H1 (cell line): Measurements from ENCODE around the gene DES. TPM values are rescaled to one million over a fixed set of nuclear protein-coding genes. Genes with fewer than 3 reads are reported as not detected.

ENCODE experiments used
- CTCF ChIA-PET: fragments of 300-600 bp; sonication (Branson Sonifier 250); formaldehyde crosslinking; loops from one replicate; lab custom pipeline; 2021; ENCODE audit not compliant: partially characterized antibody; lab: Charles Lee
- POLR2A ChIA-PET: fragments of 300-600 bp; sonication (Branson Sonifier 250); formaldehyde crosslinking; loops from one replicate; lab custom pipeline; 2021; ENCODE audit warnings: inconsistent platforms; ENCODE audit not compliant: partially characterized antibody; lab: Charles Lee
- DNase-seq, 2 experiments: peaks; one replicate each; pipeline versions ENCODE4 v3.0.0 to v3.0.0-alpha.2; 2010 to 2022; ENCODE audit warnings: low spot score in 2 of 2, low read depth in 1 of 2, mixed read lengths in 1 of 2
- FAIRE-seq: peaks from 2 replicates; lab custom pipeline; 2011; peaks lifted over from hg19 to GRCh38; lab: Jason Lieb, UNC
- H2AFZ ChIP-seq: 2 replicates; pipeline ENCODE4 v1.8.1; 2012; ENCODE audit warnings: low read length, inconsistent platforms
- H2AK5ac ChIP-seq: 2 replicates; pipeline ENCODE4 v1.6.1; 2013; ENCODE audit warnings: low read depth, low read length
- H2BK120ac ChIP-seq: replicated peaks from 2 replicates; pipeline ENCODE3; 2013; ENCODE audit warnings: low read depth, low read length, inconsistent platforms
- H2BK12ac ChIP-seq: 2 replicates; pipeline ENCODE4 v1.6.1; 2013; ENCODE audit warnings: low read depth, low read length
- H2BK15ac ChIP-seq: 2 replicates; pipeline ENCODE4 v1.6.1; 2013; ENCODE audit warnings: low read length
- H2BK20ac ChIP-seq: 2 replicates; pipeline ENCODE4 v1.6.1; 2013; ENCODE audit warnings: low read length
- H2BK5ac ChIP-seq: 2 replicates; pipeline ENCODE4 v1.6.1; 2013; ENCODE audit warnings: low read depth, low read length
- H3K14ac ChIP-seq: 2 replicates; pipeline ENCODE4 v1.6.1; 2013; ENCODE audit warnings: inconsistent platforms; ENCODE audit not compliant: insufficient read length
- H3K18ac ChIP-seq: 2 replicates; pipeline ENCODE4 v1.6.1; 2013; ENCODE audit warnings: low read length; ENCODE audit errors: extremely low read depth
- H3K23ac ChIP-seq: 2 replicates; pipeline ENCODE4 v1.6.1; 2013; ENCODE audit warnings: inconsistent platforms; ENCODE audit not compliant: insufficient read length
- H3K23me2 ChIP-seq: 2 replicates; pipeline ENCODE4 v1.6.1; 2013; ENCODE audit warnings: low read depth, low read length
- H3K27ac ChIP-seq: 2 replicates; pipeline ENCODE4 v1.6.1; 2011; ENCODE audit warnings: low read depth, low read length, inconsistent platforms
- H3K27me3 ChIP-seq, 4 experiments: replicated peaks in 1 of 4; 1 replicate in 1 of 4; 2 replicates in 3 of 4; pipeline versions ENCODE4 v1.6.1 to v1.8.1; 2011 to 2013; ENCODE audit warnings: low read length in 3 of 4, mild to moderate bottlenecking in 3 of 4, inconsistent platforms in 2 of 4, mixed read lengths in 2 of 4, moderate library complexity in 1 of 4; ENCODE audit not compliant: control insufficient read depth in 3 of 4, insufficient read depth in 3 of 4; ENCODE audit errors: extremely low read depth in 1 of 4
- H3K36me3 ChIP-seq, 4 experiments: 2 replicates each; pipeline versions ENCODE4 v1.6.1 to v1.8.1; 2011 to 2013; ENCODE audit warnings: mild to moderate bottlenecking in 4 of 4, low read length in 3 of 4, moderate library complexity in 2 of 4, control low read depth in 1 of 4, inconsistent platforms in 1 of 4; ENCODE audit not compliant: insufficient read depth in 4 of 4, control insufficient read depth in 2 of 4
- H3K4ac ChIP-seq: replicated peaks from 2 replicates; pipeline ENCODE3; 2013; ENCODE audit warnings: low read length, low read depth, mixed read lengths, inconsistent platforms; ENCODE audit not compliant: insufficient read length
- H3K4me1 ChIP-seq, 4 experiments: replicated peaks in 1 of 4; 1 replicate in 1 of 4; 2 replicates in 3 of 4; pipeline versions ENCODE4 v1.6.1 to v1.8.1; 2011 to 2013; ENCODE audit warnings: low read length in 3 of 4, inconsistent platforms in 2 of 4, mixed read lengths in 1 of 4; ENCODE audit not compliant: insufficient read depth in 4 of 4, control insufficient read depth in 3 of 4
- H3K4me2 ChIP-seq, 2 experiments: 2 replicates each; pipeline versions ENCODE4 v1.6.1 to v1.8.1; 2011 to 2013; ENCODE audit warnings: low read depth in 2 of 2, low read length in 2 of 2, control low read depth in 1 of 2, inconsistent platforms in 1 of 2, mild to moderate bottlenecking in 1 of 2; ENCODE audit not compliant: insufficient read depth in 1 of 2
- H3K4me3 ChIP-seq, 4 experiments: fragments of 200-600, 300-600 bp in 1 of 4; sonication (generic), shearing (Covaris generic), sonication (Bioruptor Twin) in 1 of 4; 2 replicates each; pipeline versions ENCODE4 v1.5.1 to v1.8.1; 2011 to 2016; ENCODE audit warnings: low read length in 4 of 4, low read depth in 3 of 4, control low read depth in 2 of 4, inconsistent platforms in 2 of 4, mild to moderate bottlenecking in 2 of 4, mixed read lengths in 1 of 4, moderate library complexity in 1 of 4; ENCODE audit not compliant: insufficient read depth in 2 of 4; ENCODE audit errors: extremely low read depth in 1 of 4
- H3K56ac ChIP-seq: replicated peaks from 2 replicates; pipeline ENCODE3; 2013; ENCODE audit warnings: low read depth, mild to moderate bottlenecking, mixed read lengths, low read length, inconsistent platforms; ENCODE audit not compliant: insufficient read length
- H3K79me1 ChIP-seq: 2 replicates; pipeline ENCODE4 v1.6.1; 2013; ENCODE audit warnings: low read depth, low read length, control low read depth
- H3K79me2 ChIP-seq, 2 experiments: 2 replicates each; pipeline versions ENCODE4 v1.6.1 to v1.8.1; 2012 to 2013; ENCODE audit warnings: low read length in 2 of 2, mild to moderate bottlenecking in 2 of 2, inconsistent platforms in 1 of 2; ENCODE audit not compliant: insufficient read depth in 2 of 2, control insufficient read depth in 1 of 2
- H3K9ac ChIP-seq, 4 experiments: replicated peaks in 1 of 4; 1 replicate in 1 of 4; 2 replicates in 3 of 4; pipeline versions ENCODE4 v1.6.1 to v1.8.1; 2011 to 2013; ENCODE audit warnings: low read depth in 3 of 4, low read length in 3 of 4, control low read depth in 2 of 4, mild to moderate bottlenecking in 2 of 4, moderate library complexity in 2 of 4, inconsistent platforms in 1 of 4; ENCODE audit errors: extremely low read depth in 1 of 4
- H3K9me3 ChIP-seq, 2 experiments: 2 replicates each; pipeline versions ENCODE4 v1.6.1 to v1.8.1; 2012 to 2013; ENCODE audit warnings: mild to moderate bottlenecking in 2 of 2, moderate library complexity in 2 of 2, control low read depth in 1 of 2, inconsistent platforms in 1 of 2, low read depth in 1 of 2, low read length in 1 of 2, mixed read lengths in 1 of 2; ENCODE audit not compliant: insufficient read depth in 2 of 2
- H4K20me1 ChIP-seq, 2 experiments: replicated peaks in 1 of 2; 2 replicates each; pipeline versions ENCODE3 to v1.8.1; 2011 to 2013; ENCODE audit warnings: inconsistent platforms in 2 of 2, low read length in 2 of 2, mild to moderate bottlenecking in 1 of 2; ENCODE audit not compliant: insufficient read depth in 2 of 2, control insufficient read depth in 1 of 2
- H4K5ac ChIP-seq: 2 replicates; pipeline ENCODE4 v1.6.1; 2013; ENCODE audit warnings: low read length, low read depth, mixed read lengths, inconsistent platforms; ENCODE audit not compliant: insufficient read length
- H4K8ac ChIP-seq: 2 replicates; pipeline ENCODE4 v1.8.0; 2013; ENCODE audit warnings: mild to moderate bottlenecking, moderate library complexity, low read length, inconsistent platforms; ENCODE audit not compliant: insufficient read depth; ENCODE audit errors: extremely low read depth
- H4K91ac ChIP-seq: replicated peaks from 2 replicates; pipeline ENCODE3; 2013; ENCODE audit warnings: low read length, mixed read lengths, inconsistent platforms; ENCODE audit not compliant: insufficient read length
- BRCA1 ChIP-seq: IDR thresholded peaks from 2 replicates; pipeline ENCODE4 v1.6.1; 2012; ENCODE audit warnings: low read depth, low read length, improper control_type of control experiment
- EZH2 ChIP-seq: fragments of 200-600 bp; sonication (generic); IDR thresholded peaks from 2 replicates; pipeline ENCODE4 v1.7.1; 2012; ENCODE audit warnings: low read depth, mild to moderate bottlenecking, moderate library complexity, low read length, inconsistent platforms; ENCODE audit not compliant: severe bottlenecking
- GABPA ChIP-seq: IDR thresholded peaks from 2 replicates; pipeline ENCODE4 v1.6.1; 2011; ENCODE audit warnings: mild to moderate bottlenecking, low read length, moderate library complexity, borderline replicate concordance; ENCODE audit not compliant: insufficient read depth
- GTF2F1 ChIP-seq: IDR thresholded peaks from 2 replicates; pipeline ENCODE4 v1.6.1; 2012; ENCODE audit warnings: low read depth, low read length, improper control_type of control experiment, borderline replicate concordance
- KDM4A ChIP-seq: IDR thresholded peaks from one replicate; pipeline ENCODE4 v1.7.1; 2012; ENCODE audit warnings: low read depth, mild to moderate bottlenecking, moderate library complexity, low read length, inconsistent platforms; ENCODE audit not compliant: severe bottlenecking
- POU5F1 ChIP-seq: IDR thresholded peaks from 2 replicates; pipeline ENCODE4 v1.6.1; 2011; ENCODE audit warnings: low read depth, mild to moderate bottlenecking, low read length, moderate library complexity
- RFX5 ChIP-seq: IDR thresholded peaks from 2 replicates; pipeline ENCODE4 v1.6.1; 2011; ENCODE audit warnings: low read depth, low read length, improper control_type of control experiment, borderline replicate concordance
- SRF ChIP-seq: IDR thresholded peaks from 2 replicates; pipeline ENCODE4 v1.6.1; 2011; ENCODE audit warnings: mild to moderate bottlenecking, low read depth, low read length, moderate library complexity
- WGBS, 2 experiments: shearing (Covaris generic) in 1 of 2; methylation state at CpG; one replicate each; pipeline versions ENCODE4 v1.1.6 to v1.1.7; 2013 to 2015; ENCODE audit warnings: low lambda C conversion rate in 2 of 2, mixed read lengths in 2 of 2, inconsistent platforms in 1 of 2, low coverage in 1 of 2, missing lambda C conversion rate in 1 of 2; ENCODE audit not compliant: insufficient replicate concordance in 2 of 2, insufficient coverage in 1 of 2, insufficient read length in 1 of 2; ENCODE audit errors: extremely low coverage in 1 of 2, missing lambda C conversion rate in 1 of 2; 5-methylcytosine and 5-hydroxymethylcytosine counted together
- polyA plus RNA-seq, 7 experiments: library from polyadenylated mRNA; depleted of rRNA in 3 of 7; stranded (reverse) in 5 of 7; unstranded in 2 of 7; fragments of >200 nt in 5 of 7; fragments of 200-250 nt in 2 of 7; gene quantifications; 1 replicate in 5 of 7; 2 replicates in 1 of 7; 4 replicates in 1 of 7; pipeline versions ENCODE4 v1.2.1 to v1.2.3, GENCODE V29; 2011 to 2013; ENCODE audit warnings: missing spikeins in 2 of 7, mixed read lengths in 2 of 7
- total RNA-seq: library from RNA; stranded (reverse); fragmentation: NEBNext Ultra II Directional; extraction: Animal tissue kit (Norgen Biotek cat#: 25700); gene quantifications from 2 replicates; pipeline ENCODE4 v1.2.1, GENCODE V29; 2021
- TF ChIP-seq, protein P1 (sequence below): IDR thresholded peaks from 2 replicates; pipeline ENCODE4 v1.6.1; 2011; ENCODE audit warnings: low read length, improper control_type of control experiment
- TF ChIP-seq, protein P2 (sequence below): IDR thresholded peaks from 2 replicates; pipeline ENCODE4 v1.6.1; 2012; ENCODE audit warnings: inconsistent platforms

The DES gene
- total and polyA plus RNA-seq, 2 of the 8 experiments (the other 6 are each of a cell fraction or from before 2014, with no cell fraction given): 1.8 to 4.3 TPM

DNA sequence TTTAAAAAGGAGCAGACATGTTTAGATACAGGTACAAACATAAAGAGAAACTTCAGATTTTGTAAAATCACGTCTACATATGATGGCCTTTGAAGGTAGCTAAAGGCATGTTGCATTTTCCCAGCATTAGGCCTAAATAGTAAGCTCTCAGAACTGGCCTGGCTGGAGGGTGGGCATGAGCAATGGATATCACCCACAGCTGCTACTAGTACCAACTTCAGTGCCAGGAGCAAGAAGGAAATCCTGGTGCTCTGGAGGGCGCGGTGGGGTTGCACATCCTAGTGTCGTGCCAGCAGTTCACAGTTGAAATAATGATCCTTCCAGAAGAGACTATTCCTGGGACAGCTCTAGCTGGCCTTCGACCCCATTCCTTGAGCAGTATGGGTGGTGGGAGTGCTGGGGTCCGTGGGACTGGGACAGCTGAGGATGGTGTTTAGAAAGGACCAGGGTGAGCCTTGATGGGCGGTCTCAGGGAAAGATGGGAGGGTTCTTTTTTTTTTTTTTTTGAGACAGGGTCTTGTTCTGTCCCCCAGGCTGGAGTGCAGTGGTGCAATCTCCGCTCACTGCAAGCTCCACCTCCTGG, 4.9 kb downstream of the DES start:
- Histone ChIP-seq H4K91ac (no peak overlapping the region), H3K4me2 (no peak overlapping the region), H3K27me3 (peaks cover 14 to 35% (median 27%) of the 10 kb centered on the region in 4 experiments), H3K4me3 (no peak overlapping the region), H3K27ac (no peak overlapping the region), H2BK120ac (no peak overlapping the region), H3K14ac (no peak overlapping the region), H3K9ac (no peak overlapping the region), H3K23me2 (peaks cover 2% of the 10 kb centered on the region), H2BK15ac (no peak overlapping the region), H3K4me1 (peaks cover 0 to 10% (median 4%) of the 10 kb centered on the region in 4 experiments; a peak in 5 of 7 replicates), H2BK5ac (no peak overlapping the region), H2BK12ac (no peak overlapping the region), H3K79me2 (no peaks in the 10 kb centered on the region), H4K20me1 (peaks cover 0 to 2% of the 10 kb centered on the region in 2 experiments), H3K36me3 (no peaks in the 10 kb centered on the region), H2BK20ac (no peak overlapping the region), H3K23ac (no peak overlapping the region), H3K4ac (no peak overlapping the region), H4K5ac (no peak overlapping the region), H3K9me3 (no peaks in the 10 kb centered on the region), H2AFZ (no peak overlapping the region), H3K79me1 (no peaks in the 10 kb centered on the region), H2AK5ac (no peak overlapping the region), H3K18ac (no peak overlapping the region)
- CTCF ChIA-PET: interaction anchor here (0.8 to 88.6 kb wide), 3 partner anchors 8 to 66 kb away, joined by 3 to 7248 read pairs (median 128); partner anchors contain the start of genes ASIC4, CHPF, GMPPA and SPEG
- POLR2A ChIA-PET: interaction anchor here (1.1 kb wide), 1 partner anchor 111 kb away, joined by 3 read pairs; no protein-coding TSS in a partner anchor
- DNase-seq (no peak), FAIRE-seq (no peak)
- WGBS, 2 experiments: 89% methylated on average over 7 of the region's 8 CpGs; no CpG with 5 or more reads in 1 of the 2 experiments
- TF ChIP-seq SRF: no peak
- no peak for TF ChIP-seq POU5F1
- no peak for TF ChIP-seq GABPA
- no peak for TF ChIP-seq KDM4A
- TF ChIP-seq, protein P1, sequence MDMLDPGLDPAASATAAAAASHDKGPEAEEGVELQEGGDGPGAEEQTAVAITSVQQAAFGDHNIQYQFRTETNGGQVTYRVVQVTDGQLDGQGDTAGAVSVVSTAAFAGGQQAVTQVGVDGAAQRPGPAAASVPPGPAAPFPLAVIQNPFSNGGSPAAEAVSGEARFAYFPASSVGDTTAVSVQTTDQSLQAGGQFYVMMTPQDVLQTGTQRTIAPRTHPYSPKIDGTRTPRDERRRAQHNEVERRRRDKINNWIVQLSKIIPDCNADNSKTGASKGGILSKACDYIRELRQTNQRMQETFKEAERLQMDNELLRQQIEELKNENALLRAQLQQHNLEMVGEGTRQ: no peak
- TF ChIP-seq, protein P2, sequence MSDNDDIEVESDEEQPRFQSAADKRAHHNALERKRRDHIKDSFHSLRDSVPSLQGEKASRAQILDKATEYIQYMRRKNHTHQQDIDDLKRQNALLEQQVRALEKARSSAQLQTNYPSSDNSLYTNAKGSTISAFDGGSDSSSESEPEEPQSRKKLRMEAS: no peak
- no peak for TF ChIP-seq RFX5
- TF ChIP-seq BRCA1: no peak
- no peak for TF ChIP-seq EZH2
- no peak for TF ChIP-seq GTF2F1
- TF ChIP-seq, all 59 proteins: peak for 0
- Histone ChIP-seq H4K8ac (no peak overlapping the region), H3K56ac (no peak overlapping the region)
